ENCODE results near the gene LRRC75B. TPM values are rescaled to one million over a fixed set of nuclear protein-coding genes. Genes with fewer than 3 reads are reported as not detected.

LRRC75B gene
- total RNA-seq, 1 experiment from 2014 or later, result 7.9 TPM

- ATAC-seq, result no peak
- Histone ChIP-seq H3K4me1 (ENCODE audit: control insufficient read depth in 1 of 2, insufficient read depth in 2 of 2, low read length in 2 of 2) (peaks cover 6 to 13% of the 10 kb centered on the region in 2 experiments; a peak in 3 of 4 replicates), H3K4me2 (ENCODE audit: low read length) (no peak overlapping the region), H3K27me3 (ENCODE audit: insufficient read depth, low read length) (no peaks in the 10 kb centered on the region), H3K9me3 (ENCODE audit: control insufficient read depth in 1 of 2, insufficient read depth in 1 of 2, low read depth in 1 of 2, low read length in 2 of 2) (no peaks in the 10 kb centered on the region), H3K27ac (ENCODE audit: low read depth, low read length) (no peak overlapping the region), H2AFZ (ENCODE audit: low read depth, low read length, poor library complexity, severe bottlenecking) (no peak overlapping the region), H3K36me3 (ENCODE audit: control insufficient read depth in 1 of 2, insufficient read depth in 2 of 2, low read length in 2 of 2) (peaks cover 0 to 10% of the 10 kb centered on the region in 2 experiments; a peak in 2 of 4 replicates), H3K9me2 (ENCODE audit: insufficient read depth) (no peaks in the 10 kb centered on the region), H4K20me1 (ENCODE audit: insufficient read depth) (no peaks in the 10 kb centered on the region), H3K4me3 (replicated peaks in 1 of 2; ENCODE audit: low read depth in 1 of 2, low read length in 2 of 2) (no peak overlapping the region), H3K79me2 (ENCODE audit: insufficient read depth, low read length) (peaks cover 35% of the 10 kb centered on the region), H3K9ac (ENCODE audit: low read length) (no peak overlapping the region)
- TF ChIP-seq CBX3 (IDR thresholded peaks at IDR 0.05; ENCODE audit: low read depth), result no peak
- TF ChIP-seq ZFX (IDR thresholded peaks at IDR 0.05), result no peak
- no peak for TF ChIP-seq TCF7L2 (IDR thresholded peaks at IDR 0.05; ENCODE audit: borderline replicate concordance, extremely low read depth, insufficient read depth, insufficient read length)
- TF ChIP-seq CTCF (IDR thresholded peaks at IDR 0.05 in 2 of 3, conservative IDR thresholded peaks at IDR 0.05 in 1 of 3; ENCODE audit: borderline replicate concordance in 1 of 3, insufficient read depth in 1 of 3, low read depth in 2 of 3, low read length in 2 of 3), result no peak
- no peak for TF ChIP-seq ZNF274 (IDR thresholded peaks at IDR 0.05; ENCODE audit: low read depth, low read length)
- no peak for TF ChIP-seq POLR2A (IDR thresholded peaks at IDR 0.05; ENCODE audit: borderline replicate concordance, extremely low read depth, insufficient read depth, insufficient read length)
- TF ChIP-seq ELF1 (IDR thresholded peaks at IDR 0.05; ENCODE audit: borderline replicate concordance, low read depth), result no peak
- TF ChIP-seq POLR2AphosphoS5 (IDR thresholded peaks at IDR 0.05; ENCODE audit: low read depth, low read length), result no peak
- no peak for TF ChIP-seq EGR1 (IDR thresholded peaks at IDR 0.05; ENCODE audit: low read depth)
- no peak for TF ChIP-seq EZH2phosphoT487 (IDR thresholded peaks at IDR 0.05; ENCODE audit: borderline replicate concordance)
- TF ChIP-seq REST (IDR thresholded peaks at IDR 0.05; ENCODE audit: low read depth), result no peak
- no peak for TF ChIP-seq FOSL1 (IDR thresholded peaks at IDR 0.05; ENCODE audit: low read depth)
- TF ChIP-seq JUND (IDR thresholded peaks at IDR 0.05), result no peak
- TF ChIP-seq SIN3A (IDR thresholded peaks at IDR 0.05; ENCODE audit: low read depth), result no peak
- no peak for TF ChIP-seq ATF3 (IDR thresholded peaks at IDR 0.05)
- no peak for TF ChIP-seq SRF (IDR thresholded peaks at IDR 0.05; ENCODE audit: low read depth)
- no peak for TF ChIP-seq SP1 (IDR thresholded peaks at IDR 0.05; ENCODE audit: low read depth)
- TF ChIP-seq ZBTB33 (IDR thresholded peaks at IDR 0.05; ENCODE audit: extremely low read depth, insufficient replicate concordance, low read length), result no peak
- TF ChIP-seq EZH2 (IDR thresholded peaks at IDR 0.05), result no peak
- no peak for DNase-seq (ENCODE audit: low read depth, low spot score)
- ChIA-PET CTCF (no interaction called here), POLR2A (no interaction called here), RAD21 (ENCODE audit: low non-redundant PET in 1 of 2, low total read pairs in 2 of 2, uncharacterized antibody in 2 of 2, unreplicated experiment in 2 of 2) (no interaction called here)
- intact Hi-C loops (cut with micrococcal nuclease), result no loop called here
- no TSS peak for BruUV-seq (replicated peaks)
These were observed 42.6 kb downstream of the LRRC75B start for GRCh38 chr22:24550028-24550901.
